ENCODE measurements around the gene STRIP1. TPM values are rescaled to one million over a fixed set of nuclear protein-coding genes. Genes with fewer than 3 reads are reported as not detected.

The STRIP1 gene
- 41.5 and 43.7 TPM in 2 replicates for total RNA-seq

- Mint-ChIP-seq H3K27ac (peak within 1 kb of the TSS; percentile 85), H3K27me3 (ENCODE audit: insufficient read depth) (no peaks in the 10 kb centered on the region), H3K9me3 (no peaks in the 10 kb centered on the region), H3K36me3 (ENCODE audit: low read depth) (peaks cover 16% of the 10 kb centered on the region), H3K4me3 (peak within 1 kb of the TSS; percentile 95), H3K4me1 (ENCODE audit: low read depth) (peaks cover 54% of the 10 kb centered on the region)
- intact Hi-C loops (cut with micrococcal nuclease): loop anchor here (1.0 to 10.0 kb wide), 12 partner anchors 23 to 1414 kb away; partner anchors contain the start of genes AHCYL1, ATP5PB, ATXN7L2 and GNAI3
- DNase-seq (ENCODE audit: low spot score): peak; percentile 91
Observed at GRCh38 chr1:110034451-110035235, at the start of gene STRIP1. Gene STRIP1 (plus strand): TSS chr1:110034624. CDS start chr1:110034638, 14 bp downstream.

- H3K4me1 Mint-ChIP-seq (ENCODE audit: low read depth): peaks cover 37% of the 10 kb centered on the region
- H3K9me3 Mint-ChIP-seq: no peaks in the 10 kb centered on the region
- DNase-seq (ENCODE audit: low spot score): no peak
- peaks cover 12% of the 10 kb centered on the region for H3K36me3 Mint-ChIP-seq (ENCODE audit: low read depth)
- intact Hi-C loops (cut with micrococcal nuclease): loop anchor here (2.0 kb wide), 2 partner anchors 299 to 559 kb away; partner anchors contain the start of genes GSTM1 and PSMA5
- peak overlapping the region; percentile 93 for H3K4me3 Mint-ChIP-seq
- H3K27ac Mint-ChIP-seq: peak overlapping the region; percentile 97
- H3K27me3 Mint-ChIP-seq (ENCODE audit: insufficient read depth): no peaks in the 10 kb centered on the region
Observed at GRCh38 chr1:109985247-109986053, 49.0 kb upstream of the STRIP1 start.

DNA sequence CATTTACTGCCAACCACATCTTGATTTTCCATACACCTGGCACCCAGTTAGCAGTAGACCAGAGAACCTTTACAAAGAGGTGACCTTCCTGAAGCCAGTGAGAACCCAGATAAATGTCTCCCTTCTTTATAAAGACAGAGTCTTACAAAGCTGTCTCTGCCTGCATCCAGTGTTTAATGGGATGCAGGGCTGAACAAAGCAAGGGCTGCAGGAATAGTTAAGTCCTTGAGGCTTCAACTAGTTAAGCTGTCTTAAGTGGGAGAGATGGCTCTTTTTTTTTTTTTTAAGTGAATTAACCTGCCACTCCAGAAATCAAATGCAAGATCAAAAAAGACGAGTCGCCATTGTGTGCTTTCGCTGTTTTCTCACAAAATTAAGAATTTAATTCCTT lies 48.4 kb upstream of the STRIP1 start:
- DNase-seq (ENCODE audit: low spot score): no peak
- Mint-ChIP-seq H3K9me3 (no peaks in the 10 kb centered on the region), H3K4me3 (peak overlapping the region; percentile 93), H3K36me3 (ENCODE audit: low read depth) (peaks cover 14% of the 10 kb centered on the region), H3K27me3 (ENCODE audit: insufficient read depth) (no peaks in the 10 kb centered on the region), H3K27ac (peak overlapping the region; percentile 97), H3K4me1 (ENCODE audit: low read depth) (peaks cover 41% of the 10 kb centered on the region)
- intact Hi-C loops (cut with micrococcal nuclease): loop anchor here (2.0 kb wide), 1 partner anchor 559 kb away; the partner anchor contains the start of gene PSMA5

GRCh38 chr1:109988349-109988914 lies 46.0 kb upstream of the STRIP1 start:
- no peak for DNase-seq (ENCODE audit: low spot score)
- Mint-ChIP-seq H3K4me1 (ENCODE audit: low read depth) (peaks cover 42% of the 10 kb centered on the region), H3K27me3 (ENCODE audit: insufficient read depth) (no peaks in the 10 kb centered on the region), H3K36me3 (ENCODE audit: low read depth) (peaks cover 17% of the 10 kb centered on the region), H3K9me3 (no peaks in the 10 kb centered on the region), H3K27ac (no peak overlapping the region), H3K4me3 (no peak overlapping the region)
- intact Hi-C loops (cut with micrococcal nuclease): no loop called here

DNA sequence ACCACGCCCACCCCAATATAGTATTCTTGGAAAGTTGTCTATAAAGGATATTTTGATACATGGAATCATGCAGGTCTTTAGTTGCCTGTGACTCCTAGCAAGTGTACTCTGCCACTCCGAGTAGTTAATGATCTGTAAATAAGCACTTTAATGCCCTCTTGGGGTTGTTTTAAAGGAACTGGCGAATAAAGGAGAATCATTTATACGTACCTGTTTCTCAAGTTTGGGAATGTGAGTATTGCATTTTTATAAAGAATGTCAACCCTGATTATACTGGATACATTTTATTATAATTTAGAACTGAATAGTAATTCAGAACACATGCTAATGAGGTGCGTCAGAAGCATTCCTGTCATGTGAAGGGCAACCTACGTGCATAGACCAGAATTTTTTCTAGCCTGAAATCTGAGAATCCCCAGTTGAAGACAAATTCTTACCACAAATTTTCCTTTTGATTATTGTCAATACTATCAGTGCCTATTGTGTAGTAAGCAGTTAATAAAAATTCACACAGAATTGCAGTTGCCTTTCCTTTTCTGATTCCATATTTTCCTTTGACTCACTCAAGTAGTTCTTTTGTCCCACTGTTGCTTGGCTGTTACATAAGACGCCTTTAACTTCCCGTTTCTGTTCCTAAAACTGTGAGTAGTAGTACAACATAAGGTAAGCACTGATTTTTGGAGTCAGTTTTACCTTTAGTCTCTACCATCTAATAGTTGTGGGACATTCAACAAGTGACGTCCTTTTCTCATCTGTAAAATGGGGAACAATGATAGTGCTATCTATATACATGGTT lies 44.7 kb upstream of the STRIP1 start:
- Mint-ChIP-seq H3K27ac (no peak overlapping the region), H3K4me1 (ENCODE audit: low read depth) (peaks cover 42% of the 10 kb centered on the region), H3K9me3 (no peaks in the 10 kb centered on the region), H3K4me3 (no peak overlapping the region), H3K36me3 (ENCODE audit: low read depth) (peaks cover 17% of the 10 kb centered on the region), H3K27me3 (ENCODE audit: insufficient read depth) (no peaks in the 10 kb centered on the region)
- intact Hi-C loops (cut with micrococcal nuclease): no loop called here
- DNase-seq (ENCODE audit: low spot score): no peak

DNA sequence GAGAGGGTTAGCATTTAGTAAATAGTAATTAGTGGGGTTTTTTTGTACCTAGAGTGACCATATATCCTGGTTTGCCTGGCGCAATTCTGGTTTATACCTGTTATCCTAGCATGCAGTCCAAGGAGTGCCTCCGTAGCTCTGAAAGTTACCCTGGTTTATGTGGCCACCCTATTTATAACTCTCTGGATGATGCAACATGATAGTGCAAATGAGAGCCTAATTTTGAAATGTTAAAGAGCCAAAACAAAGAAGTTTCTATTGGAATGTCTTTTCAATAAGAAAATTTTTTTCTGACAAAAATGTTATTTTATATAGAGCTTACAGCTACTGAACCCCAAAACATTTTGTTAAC lies 44.1 kb upstream of the STRIP1 start:
- Mint-ChIP-seq H3K9me3 (no peaks in the 10 kb centered on the region), H3K4me1 (ENCODE audit: low read depth) (peaks cover 41% of the 10 kb centered on the region), H3K4me3 (no peak overlapping the region), H3K36me3 (ENCODE audit: low read depth) (peaks cover 17% of the 10 kb centered on the region), H3K27me3 (ENCODE audit: insufficient read depth) (no peaks in the 10 kb centered on the region), H3K27ac (no peak overlapping the region)
- DNase-seq (ENCODE audit: low spot score): no peak
- intact Hi-C loops (cut with micrococcal nuclease): no loop called here

DNA sequence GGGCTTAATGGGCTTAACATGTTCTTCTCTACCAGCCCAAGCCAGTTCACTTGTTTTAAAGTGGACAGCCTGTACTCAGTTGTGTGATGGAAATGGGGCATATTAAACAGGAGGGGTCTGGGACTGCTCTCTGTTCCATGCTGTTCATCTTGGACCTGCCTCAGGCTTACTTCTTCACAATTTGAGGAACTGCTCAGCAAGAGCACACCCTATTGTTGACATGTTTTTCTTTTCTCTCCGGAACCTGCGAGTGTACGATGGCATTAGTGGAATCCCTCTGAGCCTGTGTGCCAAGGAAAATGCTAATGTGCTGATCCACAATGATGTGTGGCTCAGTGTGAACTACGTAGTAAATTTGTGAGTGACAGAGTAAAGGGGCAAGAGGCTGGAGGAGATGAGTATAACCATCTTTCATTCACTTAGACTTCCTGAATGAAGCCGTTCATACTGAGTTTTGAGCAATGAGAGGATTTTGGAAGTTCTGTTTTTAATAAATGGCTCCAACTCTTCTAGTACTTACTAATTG lies 43.0 kb upstream of the STRIP1 start:
- DNase-seq (ENCODE audit: low spot score): no peak
- Mint-ChIP-seq H3K9me3 (no peaks in the 10 kb centered on the region), H3K4me3 (no peak overlapping the region), H3K27ac (no peak overlapping the region), H3K27me3 (ENCODE audit: insufficient read depth) (no peaks in the 10 kb centered on the region), H3K4me1 (ENCODE audit: low read depth) (peaks cover 29% of the 10 kb centered on the region), H3K36me3 (ENCODE audit: low read depth) (peaks cover 22% of the 10 kb centered on the region)
- intact Hi-C loops (cut with micrococcal nuclease): no loop called here

DNA sequence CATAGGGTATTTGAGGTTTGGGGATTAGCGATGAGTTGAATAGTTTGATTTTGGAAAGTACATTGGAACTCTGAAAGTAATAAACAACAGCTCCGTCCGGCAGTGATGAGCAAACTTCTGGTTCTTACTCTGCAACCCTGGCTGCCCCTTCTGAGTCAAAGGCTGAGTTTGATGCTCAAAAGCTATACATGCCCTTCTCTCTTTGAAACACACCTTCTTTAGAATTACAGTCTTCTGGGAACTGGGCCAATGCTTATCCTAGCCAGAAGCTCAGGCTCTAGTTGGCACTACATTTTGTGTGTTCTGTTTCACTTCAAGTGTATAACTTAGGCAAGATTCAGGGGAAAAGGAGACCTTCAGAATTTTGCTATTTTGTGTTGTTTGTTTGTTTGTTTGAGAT lies 40.5 kb upstream of the STRIP1 start:
- Mint-ChIP-seq H3K27ac (no peak overlapping the region), H3K4me1 (ENCODE audit: low read depth) (peaks cover 14% of the 10 kb centered on the region)

DNA sequence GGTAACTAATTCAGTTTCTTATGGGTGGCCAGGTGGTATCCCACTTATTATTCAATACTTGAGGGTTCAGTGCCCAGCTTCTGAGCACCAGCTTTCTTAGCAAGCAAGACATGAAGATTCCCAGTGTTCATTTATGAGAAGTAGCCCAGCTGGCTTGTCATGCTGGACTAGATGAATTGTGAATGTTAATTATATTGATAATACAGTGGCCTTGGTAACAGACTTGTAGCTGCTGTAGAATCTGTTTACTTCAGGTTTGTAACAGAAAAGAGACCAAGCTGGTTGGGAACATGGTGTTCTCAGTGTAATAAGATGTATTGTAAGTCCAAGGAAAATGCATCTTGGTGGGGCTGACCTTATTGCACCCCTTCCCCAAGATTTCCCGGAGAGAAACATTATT lies 39.8 kb upstream of the STRIP1 start:
- Mint-ChIP-seq H3K4me3 (no peak overlapping the region), H3K27me3 (ENCODE audit: insufficient read depth) (no peaks in the 10 kb centered on the region), H3K27ac (no peak overlapping the region), H3K9me3 (no peaks in the 10 kb centered on the region), H3K4me1 (ENCODE audit: low read depth) (peaks cover 14% of the 10 kb centered on the region), H3K36me3 (ENCODE audit: low read depth) (peaks cover 14% of the 10 kb centered on the region)
- intact Hi-C loops (cut with micrococcal nuclease): no loop called here
- no peak for DNase-seq (ENCODE audit: low spot score)

More for the DNA sequence above, 40.5 kb upstream of the STRIP1 start:
- no peaks in the 10 kb centered on the region for H3K27me3 Mint-ChIP-seq (ENCODE audit: insufficient read depth)
- no peak overlapping the region for H3K4me3 Mint-ChIP-seq
- no peaks in the 10 kb centered on the region for H3K9me3 Mint-ChIP-seq
- peaks cover 14% of the 10 kb centered on the region for H3K36me3 Mint-ChIP-seq (ENCODE audit: low read depth)
- no peak for DNase-seq (ENCODE audit: low spot score)
- intact Hi-C loops (cut with micrococcal nuclease): no loop called here

DNA sequence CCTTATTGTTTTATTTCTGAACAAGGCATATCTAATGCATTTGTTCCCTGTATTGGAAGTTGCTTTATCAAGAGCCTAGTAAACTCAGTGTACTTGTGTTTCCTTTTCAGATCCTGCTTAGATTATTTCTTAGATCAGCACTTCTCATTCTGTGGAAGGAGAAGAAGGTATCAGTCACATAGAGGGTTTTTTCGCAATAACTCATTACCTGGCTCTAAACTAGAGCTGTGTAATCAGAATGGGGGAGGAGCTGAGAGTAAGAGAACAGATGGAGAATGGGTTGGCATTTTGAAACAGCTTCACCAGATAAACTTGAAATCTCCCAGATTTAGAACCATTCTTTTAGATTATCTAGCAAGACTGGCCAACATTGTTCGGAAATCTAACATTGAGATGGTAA lies 38.9 kb upstream of the STRIP1 start:
- Mint-ChIP-seq H3K4me3 (no peak overlapping the region), H3K4me1 (ENCODE audit: low read depth) (peaks cover 10% of the 10 kb centered on the region), H3K27me3 (ENCODE audit: insufficient read depth) (no peaks in the 10 kb centered on the region), H3K27ac (no peak overlapping the region), H3K36me3 (ENCODE audit: low read depth) (peaks cover 10% of the 10 kb centered on the region), H3K9me3 (no peaks in the 10 kb centered on the region)
- DNase-seq (ENCODE audit: low spot score): no peak
- intact Hi-C loops (cut with micrococcal nuclease): no loop called here

- intact Hi-C loops (cut with micrococcal nuclease): no loop called here
- Mint-ChIP-seq H3K27me3 (ENCODE audit: insufficient read depth) (no peaks in the 10 kb centered on the region), H3K9me3 (no peaks in the 10 kb centered on the region), H3K27ac (no peak overlapping the region), H3K36me3 (ENCODE audit: low read depth) (peaks cover 7% of the 10 kb centered on the region), H3K4me3 (no peak overlapping the region), H3K4me1 (ENCODE audit: low read depth) (peaks cover 5% of the 10 kb centered on the region)
- no peak for DNase-seq (ENCODE audit: low spot score)
Observed at GRCh38 chr1:109996476-109996875, 37.9 kb upstream of the STRIP1 start.

GRCh38 chr1:109997204-109997866 lies 37.1 kb upstream of the STRIP1 start:
- intact Hi-C loops (cut with micrococcal nuclease): no loop called here

More at GRCh38 chr1:109997204-109997866, 37.1 kb upstream of the STRIP1 start:
- no peak for DNase-seq (ENCODE audit: low spot score)
- no peaks in the 10 kb centered on the region for H3K9me3 Mint-ChIP-seq
- no peak overlapping the region for H3K4me3 Mint-ChIP-seq
- H3K4me1 Mint-ChIP-seq (ENCODE audit: low read depth): peaks cover 5% of the 10 kb centered on the region
- H3K36me3 Mint-ChIP-seq (ENCODE audit: low read depth): peaks cover 5% of the 10 kb centered on the region
- no peak overlapping the region for H3K27ac Mint-ChIP-seq
- H3K27me3 Mint-ChIP-seq (ENCODE audit: insufficient read depth): no peaks in the 10 kb centered on the region

All from activated T-helper 1 cell treated with anti-CD3 and anti-CD28 coated beads, Interleukin-12 subunit alpha, Interleukin-12 subunit beta, Interleukin-2, Interleukin-4 antibody, amounts not matched to agents 30 ng/mL and 10 ng/mL and 1 ng/mL, durations not matched to agents 14 hours and 24 hours and 36 hours (primary cell).